Osteoblast (primary cell): Measurements from ENCODE around the gene E2F1. TPM values are rescaled to one million over a fixed set of nuclear protein-coding genes. Genes with fewer than 3 reads are reported as not detected.

Experiments
- DNase-seq: peaks from one replicate; pipeline ENCODE4 v3.0.0; 2011; ENCODE audit warnings: low spot score, mixed read lengths; ENCODE audit not compliant: insufficient read length; ENCODE audit errors: missing footprints
- H2AFZ ChIP-seq: 2 replicates; pipeline ENCODE4 v1.6.0; 2011; ENCODE audit warnings: mild to moderate bottlenecking, low read length
- H3K27ac ChIP-seq: 2 replicates; pipeline ENCODE4 v1.5.1; 2011; ENCODE audit warnings: mild to moderate bottlenecking, low read depth, low read length, moderate library complexity
- H3K27me3 ChIP-seq: 2 replicates; pipeline ENCODE4 v1.6.0; 2012; ENCODE audit warnings: mild to moderate bottlenecking, control low read depth, inconsistent platforms, low read length, moderate library complexity; ENCODE audit not compliant: insufficient read depth
- H3K36me3 ChIP-seq: 2 replicates; pipeline ENCODE4 v1.5.1; 2011; ENCODE audit warnings: mild to moderate bottlenecking, low read length, control low read depth, moderate library complexity; ENCODE audit not compliant: insufficient read depth
- H3K4me1 ChIP-seq: 2 replicates; pipeline ENCODE4 v1.5.1; 2011; ENCODE audit warnings: mild to moderate bottlenecking, low read length, control low read depth, moderate library complexity; ENCODE audit not compliant: insufficient read depth
- H3K4me2 ChIP-seq: 2 replicates; pipeline ENCODE4 v1.6.0; 2011; ENCODE audit warnings: mild to moderate bottlenecking, low read length; ENCODE audit not compliant: insufficient read depth
- H3K4me3 ChIP-seq: fragments of 200-600 bp; sonication (generic); 3 replicates; pipeline ENCODE4 v1.5.1; 2012; ENCODE audit warnings: mild to moderate bottlenecking, low read length, inconsistent platforms; ENCODE audit not compliant: insufficient read depth
- H3K79me2 ChIP-seq: 2 replicates; pipeline ENCODE4 v1.6.0; 2012; ENCODE audit warnings: mild to moderate bottlenecking, low read length, control low read depth, inconsistent platforms; ENCODE audit not compliant: insufficient read depth
- H3K9me3 ChIP-seq: 2 replicates; pipeline ENCODE4 v1.5.1; 2011; ENCODE audit warnings: low read depth, low read length, control low read depth
- H4K20me1 ChIP-seq: 2 replicates; pipeline ENCODE4 v1.6.0; 2012; ENCODE audit warnings: mild to moderate bottlenecking, low read length, control low read depth; ENCODE audit not compliant: insufficient read depth
- total RNA-seq: library from RNA; depleted of rRNA; stranded (reverse); fragments of >200 nt; gene quantifications from 2 replicates; pipeline ENCODE4 v1.2.3, GENCODE V29; 2012
- TF ChIP-seq, protein P1 (sequence below): IDR thresholded peaks from 2 replicates; pipeline ENCODE4 v1.5.1; 2011; ENCODE audit warnings: mild to moderate bottlenecking, low read depth, low read length, moderate library complexity; ENCODE audit errors: extremely low read depth

Gene E2F1
- total RNA-seq, 1 donor = 1.4 TPM

DNA sequence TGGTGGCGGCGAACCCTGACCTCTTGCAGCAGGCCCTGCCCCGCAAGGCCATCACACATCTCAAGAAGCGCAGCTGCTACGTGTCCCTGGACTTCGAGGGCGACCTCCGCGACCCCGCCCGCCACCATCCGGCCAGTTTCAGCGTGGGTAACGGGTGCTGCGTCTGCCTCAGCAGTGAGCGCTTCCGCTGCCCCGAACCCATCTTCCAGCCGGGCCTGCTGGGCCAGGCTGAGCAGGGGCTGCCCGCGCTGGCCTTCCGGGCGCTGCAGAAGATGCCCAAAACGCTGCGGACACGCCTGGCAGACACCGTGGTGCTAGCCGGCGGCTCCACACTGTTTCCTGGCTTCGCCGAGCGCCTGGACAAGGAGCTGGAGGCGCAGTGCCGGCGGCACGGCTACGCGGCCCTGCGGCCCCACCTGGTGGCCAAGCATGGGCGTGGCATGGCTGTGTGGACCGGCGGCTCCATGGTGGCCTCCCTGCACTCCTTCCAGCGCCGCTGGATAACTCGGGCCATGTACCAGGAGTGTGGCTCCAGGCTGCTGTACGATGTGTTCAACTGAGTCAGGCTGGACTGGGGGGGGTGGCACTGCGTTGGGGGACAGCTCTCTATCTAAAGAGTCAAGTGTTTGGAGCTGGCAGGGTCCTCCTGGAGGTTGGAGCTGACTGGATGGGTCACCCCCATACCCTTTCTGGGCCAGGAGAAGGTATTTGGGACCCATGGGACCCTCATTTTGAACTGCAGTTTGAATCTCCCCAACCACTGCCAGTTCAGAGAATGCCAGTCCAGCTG, 18.3 kb downstream of the E2F1 start:
- TF ChIP-seq, protein P1, sequence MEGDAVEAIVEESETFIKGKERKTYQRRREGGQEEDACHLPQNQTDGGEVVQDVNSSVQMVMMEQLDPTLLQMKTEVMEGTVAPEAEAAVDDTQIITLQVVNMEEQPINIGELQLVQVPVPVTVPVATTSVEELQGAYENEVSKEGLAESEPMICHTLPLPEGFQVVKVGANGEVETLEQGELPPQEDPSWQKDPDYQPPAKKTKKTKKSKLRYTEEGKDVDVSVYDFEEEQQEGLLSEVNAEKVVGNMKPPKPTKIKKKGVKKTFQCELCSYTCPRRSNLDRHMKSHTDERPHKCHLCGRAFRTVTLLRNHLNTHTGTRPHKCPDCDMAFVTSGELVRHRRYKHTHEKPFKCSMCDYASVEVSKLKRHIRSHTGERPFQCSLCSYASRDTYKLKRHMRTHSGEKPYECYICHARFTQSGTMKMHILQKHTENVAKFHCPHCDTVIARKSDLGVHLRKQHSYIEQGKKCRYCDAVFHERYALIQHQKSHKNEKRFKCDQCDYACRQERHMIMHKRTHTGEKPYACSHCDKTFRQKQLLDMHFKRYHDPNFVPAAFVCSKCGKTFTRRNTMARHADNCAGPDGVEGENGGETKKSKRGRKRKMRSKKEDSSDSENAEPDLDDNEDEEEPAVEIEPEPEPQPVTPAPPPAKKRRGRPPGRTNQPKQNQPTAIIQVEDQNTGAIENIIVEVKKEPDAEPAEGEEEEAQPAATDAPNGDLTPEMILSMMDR = peak; percentile 71
- H3K27ac ChIP-seq = peak overlapping the region; percentile 65

DNA sequence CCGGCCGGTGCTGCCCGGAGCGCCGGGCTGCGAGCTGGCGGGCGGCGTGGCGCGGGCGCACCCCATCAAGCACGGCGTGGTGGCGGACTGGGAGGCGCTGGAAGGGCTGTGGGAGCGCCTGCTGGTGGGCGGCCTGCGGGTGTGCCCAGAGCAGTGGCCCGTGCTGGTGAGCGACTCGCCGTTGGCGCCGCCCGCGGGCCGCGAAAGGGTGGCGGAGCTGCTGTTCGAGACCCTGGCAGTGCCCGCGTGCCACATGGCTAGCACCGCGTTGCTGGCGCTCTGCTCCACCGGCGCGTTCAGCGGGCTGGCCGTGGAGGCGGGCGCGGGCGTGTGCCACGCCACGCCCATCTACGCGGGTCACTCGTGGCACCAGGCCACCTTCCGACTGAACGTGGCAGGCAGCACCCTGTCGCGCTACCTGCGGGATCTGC, 18.9 kb downstream of the E2F1 start:
- Histone ChIP-seq H3K36me3 (peaks cover 20% of the 10 kb centered on the region), H4K20me1 (peaks cover 5% of the 10 kb centered on the region), H3K4me2 (peak overlapping the region; percentile 93), H3K27ac (peak overlapping the region; percentile 65), H3K79me2 (no peaks in the 10 kb centered on the region), H3K4me1 (peaks cover 26% of the 10 kb centered on the region), H3K9me3 (no peaks in the 10 kb centered on the region), H3K27me3 (no peaks in the 10 kb centered on the region), H3K4me3 (peak overlapping the region; percentile 75), H2AFZ (peak overlapping the region; percentile 98)
- TF ChIP-seq, protein P1 = no peak
- DNase-seq = peak; percentile 96

More for the DNA sequence above, 18.3 kb downstream of the E2F1 start:
- no peaks in the 10 kb centered on the region for H3K79me2 ChIP-seq
- H2AFZ ChIP-seq = peak overlapping the region; percentile 98
- peaks cover 26% of the 10 kb centered on the region for H3K4me1 ChIP-seq
- DNase-seq = peak; percentile 99
- peak overlapping the region; percentile 93 for H3K4me2 ChIP-seq
- H3K9me3 ChIP-seq = no peaks in the 10 kb centered on the region
- no peaks in the 10 kb centered on the region for H3K27me3 ChIP-seq
- H3K4me3 ChIP-seq = peak overlapping the region; percentile 75
- peaks cover 20% of the 10 kb centered on the region for H3K36me3 ChIP-seq
- peaks cover 9% of the 10 kb centered on the region for H4K20me1 ChIP-seq

DNA sequence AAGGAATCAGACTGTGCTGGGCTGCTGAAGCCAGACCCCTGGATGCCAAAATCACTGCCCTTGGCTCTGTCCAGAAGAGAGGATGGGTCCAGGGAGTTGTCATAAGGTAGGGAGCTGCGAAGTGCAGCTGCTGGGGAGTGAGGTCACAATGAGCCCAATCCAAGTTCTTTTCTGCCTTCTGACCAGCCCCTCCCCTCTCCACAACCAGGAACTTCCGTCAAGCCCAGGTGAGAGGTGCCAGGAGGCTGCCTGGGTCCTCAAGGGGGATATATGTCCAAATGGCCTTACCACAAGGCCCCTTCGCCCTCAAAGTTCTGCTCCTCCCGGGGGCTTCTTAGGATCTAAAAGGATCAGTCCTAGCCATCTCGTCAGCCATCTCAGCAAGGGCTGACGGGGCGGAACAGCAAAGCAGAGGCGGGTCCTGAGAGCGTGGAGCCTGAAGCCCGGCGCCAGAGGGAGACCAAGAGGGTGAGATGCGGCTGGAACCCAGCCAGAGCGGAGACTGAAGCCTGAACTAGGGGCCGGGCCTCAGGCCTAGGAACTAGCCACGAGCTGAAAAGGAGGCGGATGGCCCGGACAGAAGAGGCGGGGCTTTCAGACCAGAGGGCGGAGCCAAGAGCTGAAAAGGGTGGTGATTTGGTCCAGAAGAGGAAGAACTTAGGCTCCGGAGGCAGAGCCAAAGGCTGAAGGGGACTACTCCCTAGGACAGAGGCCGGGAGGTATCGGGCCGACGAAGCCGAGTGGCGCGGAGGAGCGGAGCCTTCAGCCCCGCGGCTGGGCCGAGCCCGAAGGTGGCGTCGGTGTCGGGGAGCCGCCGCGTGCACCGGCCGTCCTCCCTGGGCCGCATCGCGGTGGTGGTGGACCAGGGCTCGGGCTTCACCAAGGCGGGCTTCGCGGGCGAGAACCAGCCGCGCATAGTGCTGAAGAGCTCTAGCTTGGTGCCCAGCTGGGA, 19.6 kb downstream of the E2F1 start, which contains the start of gene ACTL10:
ACTL10 (plus strand) TSS at position 651 of the 952 bp plus-strand sequence. CDS start 555 bp downstream, outside the sequence.
- Histone ChIP-seq H4K20me1 (no peaks in the 10 kb centered on the region), H2AFZ (peak within 1 kb of the TSS; percentile 98), H3K4me1 (peaks cover 26% of the 10 kb centered on the region), H3K27me3 (no peaks in the 10 kb centered on the region), H3K36me3 (peaks cover 17% of the 10 kb centered on the region), H3K79me2 (no peaks in the 10 kb centered on the region), H3K4me3 (peak within 1 kb of the TSS; percentile 75), H3K4me2 (peak within 1 kb of the TSS; percentile 93), H3K9me3 (no peaks in the 10 kb centered on the region), H3K27ac (peak within 1 kb of the TSS; percentile 65)
- TF ChIP-seq, protein P1 = peak; percentile 44
- DNase-seq = peak; percentile 100
